Measurements from ENCODE around the gene TMEM245. TPM values are rescaled to one million over a fixed set of nuclear protein-coding genes. Genes with fewer than 3 reads are reported as not detected.
A peak's percentile ranks its signal among the peaks of the same experiment; 100 is the strongest.

Gene TMEM245
- total and polyA plus RNA-seq, 2 of the 13 experiments (the other 11 are each of a cell fraction or from before 2014, with no cell fraction given): 53.5 to 55.4 TPM

DNA sequence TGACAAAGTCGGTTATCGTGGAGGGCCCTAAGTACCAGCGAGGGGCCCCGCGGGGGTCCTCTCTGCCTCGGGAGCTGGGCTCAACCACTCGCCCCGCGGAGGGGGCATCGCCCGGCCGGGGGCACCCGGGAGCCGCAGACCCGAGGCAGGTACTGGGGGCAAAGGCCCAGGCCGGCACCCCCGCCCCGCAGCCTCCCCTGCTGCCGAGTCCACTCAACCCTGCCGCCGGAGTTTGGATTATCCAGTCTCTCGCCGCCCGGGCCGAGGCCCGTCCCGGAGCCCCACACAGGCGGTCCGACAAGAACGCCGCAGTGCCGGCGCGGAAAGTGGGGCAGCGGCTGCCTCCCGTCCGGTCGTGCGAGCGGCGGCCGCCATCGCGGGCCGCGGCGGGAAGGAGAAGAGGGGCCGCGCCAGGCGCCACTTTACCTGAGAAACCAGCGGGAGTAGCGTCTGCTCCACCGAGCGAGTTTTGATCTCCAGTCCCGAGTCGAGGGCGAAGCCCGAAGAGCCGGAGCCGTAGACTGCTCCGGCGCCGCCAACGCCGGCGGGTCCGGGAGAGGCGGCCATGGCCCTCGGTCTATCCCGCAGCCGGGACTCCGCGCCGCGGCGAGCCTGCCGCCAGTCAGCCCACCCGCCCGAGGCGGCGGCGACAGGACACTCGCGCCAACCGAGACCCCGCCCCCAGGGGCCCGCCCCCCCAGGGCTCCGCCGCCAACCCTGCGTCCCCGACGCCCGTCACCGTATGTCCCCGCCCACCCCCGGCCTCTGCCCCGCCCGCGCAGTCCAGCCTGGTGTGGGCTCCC lies 106.7 kb downstream of the TMEM245 start, which contains the start of gene CTNNAL1 (continued):
- TF ChIP-seq ZNF563 (CRISPR knock-in tag; IDR thresholded peaks at IDR 0.05) (peak; percentile 74; the same call in 1 of the 2 replicates), ELF3 (CRISPR knock-in tag; IDR thresholded peaks at IDR 0.05) (no peak), HNRNPLL (IDR thresholded peaks at IDR 0.05; ENCODE audit: low read depth, low read length, poor library complexity, severe bottlenecking) (peak; percentile 55), ZNF44 (CRISPR knock-in tag; IDR thresholded peaks at IDR 0.05) (no peak), TEAD2 (CRISPR knock-in tag; IDR thresholded peaks at IDR 0.05) (no peak), TAF1 (CRISPR knock-in tag; IDR thresholded peaks at IDR 0.05) (peak; percentile 58; the same call in 1 of the 2 replicates), MAF1 (CRISPR knock-in tag; IDR thresholded peaks at IDR 0.05; ENCODE audit: borderline replicate concordance) (no peak), ZNF766 (CRISPR knock-in tag; IDR thresholded peaks at IDR 0.05; ENCODE audit: borderline replicate concordance) (no peak), NFATC3 (CRISPR knock-in tag; IDR thresholded peaks at IDR 0.05) (no peak)
- TF ChIP-seq, protein P1, sequence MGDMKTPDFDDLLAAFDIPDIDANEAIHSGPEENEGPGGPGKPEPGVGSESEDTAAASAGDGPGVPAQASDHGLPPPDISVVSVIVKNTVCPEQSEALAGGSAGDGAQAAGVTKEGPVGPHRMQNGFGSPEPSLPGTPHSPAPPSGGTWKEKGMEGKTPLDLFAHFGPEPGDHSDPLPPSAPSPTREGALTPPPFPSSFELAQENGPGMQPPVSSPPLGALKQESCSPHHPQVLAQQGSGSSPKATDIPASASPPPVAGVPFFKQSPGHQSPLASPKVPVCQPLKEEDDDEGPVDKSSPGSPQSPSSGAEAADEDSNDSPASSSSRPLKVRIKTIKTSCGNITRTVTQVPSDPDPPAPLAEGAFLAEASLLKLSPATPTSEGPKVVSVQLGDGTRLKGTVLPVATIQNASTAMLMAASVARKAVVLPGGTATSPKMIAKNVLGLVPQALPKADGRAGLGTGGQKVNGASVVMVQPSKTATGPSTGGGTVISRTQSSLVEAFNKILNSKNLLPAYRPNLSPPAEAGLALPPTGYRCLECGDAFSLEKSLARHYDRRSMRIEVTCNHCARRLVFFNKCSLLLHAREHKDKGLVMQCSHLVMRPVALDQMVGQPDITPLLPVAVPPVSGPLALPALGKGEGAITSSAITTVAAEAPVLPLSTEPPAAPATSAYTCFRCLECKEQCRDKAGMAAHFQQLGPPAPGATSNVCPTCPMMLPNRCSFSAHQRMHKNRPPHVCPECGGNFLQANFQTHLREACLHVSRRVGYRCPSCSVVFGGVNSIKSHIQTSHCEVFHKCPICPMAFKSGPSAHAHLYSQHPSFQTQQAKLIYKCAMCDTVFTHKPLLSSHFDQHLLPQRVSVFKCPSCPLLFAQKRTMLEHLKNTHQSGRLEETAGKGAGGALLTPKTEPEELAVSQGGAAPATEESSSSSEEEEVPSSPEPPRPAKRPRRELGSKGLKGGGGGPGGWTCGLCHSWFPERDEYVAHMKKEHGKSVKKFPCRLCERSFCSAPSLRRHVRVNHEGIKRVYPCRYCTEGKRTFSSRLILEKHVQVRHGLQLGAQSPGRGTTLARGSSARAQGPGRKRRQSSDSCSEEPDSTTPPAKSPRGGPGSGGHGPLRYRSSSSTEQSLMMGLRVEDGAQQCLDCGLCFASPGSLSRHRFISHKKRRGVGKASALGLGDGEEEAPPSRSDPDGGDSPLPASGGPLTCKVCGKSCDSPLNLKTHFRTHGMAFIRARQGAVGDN (CRISPR knock-in tag; IDR thresholded peaks at IDR 0.05): peak; percentile 72
- TF ChIP-seq, protein P2, sequence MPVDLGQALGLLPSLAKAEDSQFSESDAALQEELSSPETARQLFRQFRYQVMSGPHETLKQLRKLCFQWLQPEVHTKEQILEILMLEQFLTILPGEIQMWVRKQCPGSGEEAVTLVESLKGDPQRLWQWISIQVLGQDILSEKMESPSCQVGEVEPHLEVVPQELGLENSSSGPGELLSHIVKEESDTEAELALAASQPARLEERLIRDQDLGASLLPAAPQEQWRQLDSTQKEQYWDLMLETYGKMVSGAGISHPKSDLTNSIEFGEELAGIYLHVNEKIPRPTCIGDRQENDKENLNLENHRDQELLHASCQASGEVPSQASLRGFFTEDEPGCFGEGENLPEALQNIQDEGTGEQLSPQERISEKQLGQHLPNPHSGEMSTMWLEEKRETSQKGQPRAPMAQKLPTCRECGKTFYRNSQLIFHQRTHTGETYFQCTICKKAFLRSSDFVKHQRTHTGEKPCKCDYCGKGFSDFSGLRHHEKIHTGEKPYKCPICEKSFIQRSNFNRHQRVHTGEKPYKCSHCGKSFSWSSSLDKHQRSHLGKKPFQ (CRISPR knock-in tag; IDR thresholded peaks at IDR 0.05; ENCODE audit: insufficient replicate concordance): no peak
- TF ChIP-seq, protein P3, sequence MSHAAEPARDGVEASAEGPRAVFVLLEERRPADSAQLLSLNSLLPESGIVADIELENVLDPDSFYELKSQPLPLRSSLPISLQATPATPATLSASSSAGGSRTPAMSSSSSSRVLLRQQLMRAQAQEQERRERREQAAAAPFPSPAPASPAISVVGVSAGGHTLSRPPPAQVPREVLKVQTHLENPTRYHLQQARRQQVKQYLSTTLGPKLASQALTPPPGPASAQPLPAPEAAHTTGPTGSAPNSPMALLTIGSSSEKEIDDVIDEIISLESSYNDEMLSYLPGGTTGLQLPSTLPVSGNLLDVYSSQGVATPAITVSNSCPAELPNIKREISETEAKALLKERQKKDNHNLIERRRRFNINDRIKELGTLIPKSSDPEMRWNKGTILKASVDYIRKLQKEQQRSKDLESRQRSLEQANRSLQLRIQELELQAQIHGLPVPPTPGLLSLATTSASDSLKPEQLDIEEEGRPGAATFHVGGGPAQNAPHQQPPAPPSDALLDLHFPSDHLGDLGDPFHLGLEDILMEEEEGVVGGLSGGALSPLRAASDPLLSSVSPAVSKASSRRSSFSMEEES (CRISPR knock-in tag; IDR thresholded peaks at IDR 0.05): no peak
- TF ChIP-seq, protein P4, sequence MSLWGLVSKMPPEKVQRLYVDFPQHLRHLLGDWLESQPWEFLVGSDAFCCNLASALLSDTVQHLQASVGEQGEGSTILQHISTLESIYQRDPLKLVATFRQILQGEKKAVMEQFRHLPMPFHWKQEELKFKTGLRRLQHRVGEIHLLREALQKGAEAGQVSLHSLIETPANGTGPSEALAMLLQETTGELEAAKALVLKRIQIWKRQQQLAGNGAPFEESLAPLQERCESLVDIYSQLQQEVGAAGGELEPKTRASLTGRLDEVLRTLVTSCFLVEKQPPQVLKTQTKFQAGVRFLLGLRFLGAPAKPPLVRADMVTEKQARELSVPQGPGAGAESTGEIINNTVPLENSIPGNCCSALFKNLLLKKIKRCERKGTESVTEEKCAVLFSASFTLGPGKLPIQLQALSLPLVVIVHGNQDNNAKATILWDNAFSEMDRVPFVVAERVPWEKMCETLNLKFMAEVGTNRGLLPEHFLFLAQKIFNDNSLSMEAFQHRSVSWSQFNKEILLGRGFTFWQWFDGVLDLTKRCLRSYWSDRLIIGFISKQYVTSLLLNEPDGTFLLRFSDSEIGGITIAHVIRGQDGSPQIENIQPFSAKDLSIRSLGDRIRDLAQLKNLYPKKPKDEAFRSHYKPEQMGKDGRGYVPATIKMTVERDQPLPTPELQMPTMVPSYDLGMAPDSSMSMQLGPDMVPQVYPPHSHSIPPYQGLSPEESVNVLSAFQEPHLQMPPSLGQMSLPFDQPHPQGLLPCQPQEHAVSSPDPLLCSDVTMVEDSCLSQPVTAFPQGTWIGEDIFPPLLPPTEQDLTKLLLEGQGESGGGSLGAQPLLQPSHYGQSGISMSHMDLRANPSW (CRISPR knock-in tag; IDR thresholded peaks at IDR 0.05; ENCODE audit: borderline replicate concordance): no peak
- TF ChIP-seq, protein P5, sequence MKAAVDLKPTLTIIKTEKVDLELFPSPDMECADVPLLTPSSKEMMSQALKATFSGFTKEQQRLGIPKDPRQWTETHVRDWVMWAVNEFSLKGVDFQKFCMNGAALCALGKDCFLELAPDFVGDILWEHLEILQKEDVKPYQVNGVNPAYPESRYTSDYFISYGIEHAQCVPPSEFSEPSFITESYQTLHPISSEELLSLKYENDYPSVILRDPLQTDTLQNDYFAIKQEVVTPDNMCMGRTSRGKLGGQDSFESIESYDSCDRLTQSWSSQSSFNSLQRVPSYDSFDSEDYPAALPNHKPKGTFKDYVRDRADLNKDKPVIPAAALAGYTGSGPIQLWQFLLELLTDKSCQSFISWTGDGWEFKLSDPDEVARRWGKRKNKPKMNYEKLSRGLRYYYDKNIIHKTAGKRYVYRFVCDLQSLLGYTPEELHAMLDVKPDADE (CRISPR knock-in tag; IDR thresholded peaks at IDR 0.05): no peak
- TF ChIP-seq, protein P6, sequence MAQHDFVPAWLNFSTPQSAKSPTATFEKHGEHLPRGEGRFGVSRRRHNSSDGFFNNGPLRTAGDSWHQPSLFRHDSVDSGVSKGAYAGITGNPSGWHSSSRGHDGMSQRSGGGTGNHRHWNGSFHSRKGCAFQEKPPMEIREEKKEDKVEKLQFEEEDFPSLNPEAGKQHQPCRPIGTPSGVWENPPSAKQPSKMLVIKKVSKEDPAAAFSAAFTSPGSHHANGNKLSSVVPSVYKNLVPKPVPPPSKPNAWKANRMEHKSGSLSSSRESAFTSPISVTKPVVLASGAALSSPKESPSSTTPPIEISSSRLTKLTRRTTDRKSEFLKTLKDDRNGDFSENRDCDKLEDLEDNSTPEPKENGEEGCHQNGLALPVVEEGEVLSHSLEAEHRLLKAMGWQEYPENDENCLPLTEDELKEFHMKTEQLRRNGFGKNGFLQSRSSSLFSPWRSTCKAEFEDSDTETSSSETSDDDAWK (CRISPR knock-in tag; IDR thresholded peaks at IDR 0.05): no peak

Data from HepG2 (cell line).